Skeletal muscle tissue (tissue), 4 donors: ENCODE measurements around the gene AIM2. TPM values are rescaled to one million over a fixed set of nuclear protein-coding genes. Genes with fewer than 3 reads are reported as not detected.

Source experiments
- H3K27ac ChIP-seq: one replicate; pipeline ENCODE4 v1.7.0; 2013; ENCODE audit warnings: mild to moderate bottlenecking, low read depth, low read length, inconsistent platforms
- H3K27me3 ChIP-seq, 3 donors: one replicate each; pipeline ENCODE4 v1.7.0; 2013; ENCODE audit warnings: low read length in 3 of 3; ENCODE audit not compliant: control insufficient read depth in 3 of 3, insufficient read depth in 3 of 3
- H3K36me3 ChIP-seq, 3 donors: one replicate each; pipeline ENCODE4 v1.7.0; 2013; ENCODE audit warnings: low read length in 3 of 3; ENCODE audit not compliant: control insufficient read depth in 3 of 3, insufficient read depth in 3 of 3
- H3K4me1 ChIP-seq, 3 donors: one replicate each; pipeline ENCODE4 v1.7.0; 2013; ENCODE audit warnings: low read length in 3 of 3, mild to moderate bottlenecking in 3 of 3; ENCODE audit not compliant: control insufficient read depth in 3 of 3, insufficient read depth in 3 of 3
- H3K4me3 ChIP-seq, 3 donors: one replicate each; pipeline ENCODE4 v1.7.0; 2013; ENCODE audit warnings: low read length in 3 of 3
- H3K9ac ChIP-seq, 3 donors: one replicate each; pipeline ENCODE4 v1.7.0; 2013; ENCODE audit warnings: low read length in 3 of 3, mild to moderate bottlenecking in 3 of 3, moderate library complexity in 2 of 3, low read depth in 1 of 3
- H3K9me3 ChIP-seq, 3 donors: one replicate each; pipeline ENCODE4 v1.7.0; 2013; ENCODE audit warnings: low read length in 3 of 3; ENCODE audit not compliant: control insufficient read depth in 3 of 3
- total RNA-seq: library from RNA; depleted of rRNA; stranded (reverse); fragments of >200 nt; gene quantifications from one replicate; pipeline ENCODE4 v1.2.3, GENCODE V29; 2014
- donor health status: Osteomylitis.

Gene AIM2
- total RNA-seq, 1 donor from 2014 or later, result 0.52 TPM

DNA sequence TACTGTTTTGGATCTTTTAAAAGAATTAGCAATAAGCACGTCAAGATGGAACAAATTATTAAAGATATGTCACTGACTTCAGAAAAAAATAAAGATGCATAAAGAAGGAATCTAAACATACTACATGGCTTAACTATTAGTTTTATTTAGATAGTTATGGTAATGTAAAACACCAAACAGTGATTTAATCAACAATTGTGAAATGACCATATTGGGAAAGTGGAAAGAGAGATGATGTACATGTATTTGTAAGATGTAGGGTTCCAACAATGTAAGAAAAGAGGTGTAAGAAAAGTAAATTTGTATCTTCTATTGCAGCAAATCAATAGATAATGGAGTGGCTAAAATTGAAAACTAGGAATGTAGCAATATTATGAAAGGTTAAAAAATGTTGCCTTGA, 6.4 kb upstream of the AIM2 start:
- H3K27me3 ChIP-seq, result no peaks in the 10 kb centered on the region
- no peaks in the 10 kb centered on the region for H3K9me3 ChIP-seq
- H3K4me3 ChIP-seq, result no peak overlapping the region
- H3K4me1 ChIP-seq, result no peaks in the 10 kb centered on the region
- no peak overlapping the region for H3K9ac ChIP-seq
- no peaks in the 10 kb centered on the region for H3K36me3 ChIP-seq
- no peak overlapping the region for H3K27ac ChIP-seq

DNA sequence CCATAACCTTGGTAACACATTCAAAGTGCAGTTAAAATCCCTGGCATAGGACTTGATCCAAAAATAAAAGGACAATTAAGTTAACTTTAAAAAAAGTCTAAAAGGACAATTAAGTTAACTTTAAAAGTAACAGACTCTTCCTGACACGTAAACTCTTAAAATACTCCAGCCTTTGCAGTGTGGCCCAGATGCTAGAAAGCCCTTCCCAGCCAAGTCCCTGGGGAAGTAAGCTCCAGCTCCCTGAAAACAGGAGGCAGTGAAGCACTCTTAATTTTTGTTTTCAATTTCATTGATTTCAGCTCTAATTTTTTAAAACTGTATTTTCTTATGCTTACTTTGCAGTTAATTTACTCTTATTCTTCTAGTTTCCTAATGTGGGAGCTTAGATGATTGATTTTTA, 5.1 kb upstream of the AIM2 start:
- Histone ChIP-seq H3K36me3 (no peaks in the 10 kb centered on the region), H3K9me3 (no peaks in the 10 kb centered on the region), H3K4me1 (no peaks in the 10 kb centered on the region), H3K27me3 (no peaks in the 10 kb centered on the region), H3K27ac (no peak overlapping the region), H3K4me3 (no peak overlapping the region), H3K9ac (no peak overlapping the region)

DNA sequence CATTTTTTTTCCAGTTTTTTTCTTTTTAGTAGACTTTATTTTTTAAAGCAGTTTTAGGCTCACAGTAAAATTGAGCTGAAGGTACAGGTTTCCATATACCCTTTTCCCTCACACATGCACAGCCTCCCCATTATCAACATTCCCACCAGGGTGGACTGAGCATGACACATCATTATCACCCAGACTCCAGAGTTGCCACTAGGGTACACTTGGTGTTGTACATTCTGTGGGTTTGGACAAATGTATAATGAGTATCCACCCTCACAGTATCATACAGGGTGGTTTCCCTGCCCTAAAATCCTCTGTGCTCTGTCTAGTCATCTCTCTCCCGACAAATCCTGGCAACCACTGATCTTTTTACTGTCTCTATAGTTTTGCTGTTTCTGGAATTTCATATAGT, 3.0 kb upstream of the AIM2 start:
- Histone ChIP-seq H3K4me1 (no peaks in the 10 kb centered on the region), H3K36me3 (no peaks in the 10 kb centered on the region), H3K27ac (no peak overlapping the region), H3K9ac (no peak overlapping the region), H3K27me3 (no peaks in the 10 kb centered on the region), H3K4me3 (no peak overlapping the region), H3K9me3 (no peaks in the 10 kb centered on the region)

- peak overlapping the region; percentile 52 for H3K27ac ChIP-seq
- no peak overlapping the region for H3K9ac ChIP-seq
- H3K36me3 ChIP-seq, result no peaks in the 10 kb centered on the region
- no peaks in the 10 kb centered on the region for H3K4me1 ChIP-seq
- H3K9me3 ChIP-seq, result no peaks in the 10 kb centered on the region
- H3K4me3 ChIP-seq, result no peak overlapping the region
- H3K27me3 ChIP-seq, result no peaks in the 10 kb centered on the region
These were observed 775 bp upstream of the AIM2 start for GRCh38 chr1:159077120-159077961.

DNA sequence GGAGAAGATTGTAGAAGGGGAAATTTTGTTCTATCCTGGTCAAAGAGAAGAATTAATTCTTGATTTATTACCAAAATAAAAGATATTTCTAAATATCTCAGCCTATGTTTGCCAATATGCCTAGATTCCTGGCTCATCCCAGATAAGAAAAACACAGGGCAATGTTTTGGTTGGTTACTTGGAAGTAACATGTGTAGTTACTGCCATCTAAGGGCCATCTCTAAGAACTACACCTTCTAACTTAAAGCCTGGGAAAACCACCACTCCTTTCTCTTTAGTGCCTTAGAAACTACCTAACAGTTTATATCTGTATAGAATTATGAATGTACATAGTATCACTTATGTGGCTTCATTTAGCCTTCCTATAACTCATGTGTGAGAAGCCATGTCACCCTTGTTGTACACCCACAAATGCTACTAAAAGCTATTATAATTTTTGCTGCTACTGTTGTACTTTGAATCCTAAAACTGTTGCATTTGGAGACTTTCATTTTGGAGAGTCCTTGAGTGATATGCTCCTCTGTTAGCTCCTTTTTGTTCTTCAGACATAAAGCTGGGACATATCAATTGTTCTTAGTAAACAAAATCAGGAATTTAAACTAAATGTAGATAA, 4.5 kb downstream of the AIM2 start:
- H3K4me3 ChIP-seq, result no peak overlapping the region
- H3K9me3 ChIP-seq, result no peaks in the 10 kb centered on the region
- no peaks in the 10 kb centered on the region for H3K27me3 ChIP-seq
- H3K36me3 ChIP-seq, result no peaks in the 10 kb centered on the region
- H3K4me1 ChIP-seq, result no peaks in the 10 kb centered on the region
- no peak overlapping the region for H3K27ac ChIP-seq
- H3K9ac ChIP-seq, result no peak overlapping the region

DNA sequence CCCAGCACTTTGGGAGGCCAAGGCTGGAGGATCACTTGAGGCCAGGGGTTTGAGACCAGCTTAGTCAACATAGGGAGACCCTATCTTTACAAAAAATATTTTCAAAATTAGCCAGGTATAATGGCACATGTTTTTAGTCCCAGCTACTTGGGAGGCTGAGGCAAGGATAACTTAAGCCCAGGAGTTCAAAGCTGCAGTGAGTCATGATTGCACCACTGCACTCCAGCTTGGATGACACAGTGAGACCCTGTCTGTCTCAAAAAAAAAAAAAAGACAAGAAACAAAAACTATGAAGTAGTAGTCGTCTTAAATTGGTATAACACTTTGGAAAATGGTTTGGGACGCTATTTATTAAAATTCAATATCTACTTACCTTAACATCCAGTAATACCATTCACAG, 7.7 kb downstream of the AIM2 start:
- Histone ChIP-seq H3K27ac (no peak overlapping the region), H3K9me3 (no peaks in the 10 kb centered on the region), H3K4me1 (no peaks in the 10 kb centered on the region), H3K36me3 (no peaks in the 10 kb centered on the region), H3K27me3 (no peaks in the 10 kb centered on the region), H3K9ac (no peak overlapping the region), H3K4me3 (no peak overlapping the region)

DNA sequence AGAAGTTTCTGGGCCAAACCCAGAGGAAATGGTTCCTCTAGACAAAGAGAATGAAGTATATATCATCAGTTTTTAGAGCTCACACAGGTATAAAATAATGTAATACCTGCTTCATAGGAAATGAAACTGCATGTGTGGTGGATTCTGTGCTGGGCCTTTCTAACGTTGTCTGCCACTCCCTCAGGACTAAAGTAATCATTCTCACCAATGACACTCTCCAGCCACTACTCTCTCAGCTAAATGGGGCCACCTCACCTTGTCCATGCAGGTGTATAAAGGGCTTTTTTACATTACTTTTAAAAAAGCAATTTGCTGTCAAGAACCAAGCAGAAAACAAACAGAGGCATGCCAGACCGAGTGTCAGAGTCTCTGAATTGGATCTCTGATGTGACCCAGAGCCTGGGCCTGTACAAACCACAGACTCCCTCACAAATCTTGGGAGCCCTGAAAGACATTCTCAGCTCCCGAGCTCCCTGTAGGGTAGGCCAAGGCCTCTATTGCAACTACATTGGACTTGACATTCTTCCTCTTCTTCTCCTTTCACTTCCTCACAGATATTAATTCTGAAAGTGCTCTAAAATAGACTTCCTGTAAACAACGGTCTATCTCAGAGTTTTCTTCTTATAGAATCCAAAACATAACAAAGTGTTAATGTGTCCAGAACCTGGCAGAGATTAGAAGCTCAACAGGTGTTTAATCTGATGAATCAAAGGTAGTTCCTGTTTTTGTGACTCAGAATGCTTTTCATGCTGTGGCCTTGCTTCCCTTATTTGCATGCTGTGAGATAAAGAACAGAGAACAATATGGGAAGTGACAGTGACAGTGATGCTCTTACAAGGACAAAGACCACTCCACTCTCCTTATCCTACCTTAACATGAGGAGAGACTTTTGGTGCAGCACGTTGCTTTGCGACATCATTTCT, 8.6 kb downstream of the AIM2 start:
- Histone ChIP-seq H3K36me3 (no peaks in the 10 kb centered on the region), H3K27ac (peak overlapping the region; percentile 47), H3K4me1 (no peaks in the 10 kb centered on the region), H3K9ac (no peak overlapping the region), H3K4me3 (no peak overlapping the region), H3K9me3 (no peaks in the 10 kb centered on the region), H3K27me3 (no peaks in the 10 kb centered on the region)

GRCh38 chr1:159066108-159066507, 10.5 kb downstream of the AIM2 start:
- Histone ChIP-seq H3K9ac (no peak overlapping the region), H3K4me1 (no peaks in the 10 kb centered on the region), H3K27me3 (no peaks in the 10 kb centered on the region), H3K9me3 (no peaks in the 10 kb centered on the region), H3K27ac (no peak overlapping the region), H3K36me3 (no peaks in the 10 kb centered on the region), H3K4me3 (no peak overlapping the region)

GRCh38 chr1:159065106-159065505, 11.5 kb downstream of the AIM2 start:
- Histone ChIP-seq H3K9ac (no peak overlapping the region), H3K4me1 (no peaks in the 10 kb centered on the region), H3K9me3 (no peaks in the 10 kb centered on the region), H3K4me3 (no peak overlapping the region), H3K27me3 (no peaks in the 10 kb centered on the region), H3K27ac (no peak overlapping the region), H3K36me3 (no peaks in the 10 kb centered on the region)

DNA sequence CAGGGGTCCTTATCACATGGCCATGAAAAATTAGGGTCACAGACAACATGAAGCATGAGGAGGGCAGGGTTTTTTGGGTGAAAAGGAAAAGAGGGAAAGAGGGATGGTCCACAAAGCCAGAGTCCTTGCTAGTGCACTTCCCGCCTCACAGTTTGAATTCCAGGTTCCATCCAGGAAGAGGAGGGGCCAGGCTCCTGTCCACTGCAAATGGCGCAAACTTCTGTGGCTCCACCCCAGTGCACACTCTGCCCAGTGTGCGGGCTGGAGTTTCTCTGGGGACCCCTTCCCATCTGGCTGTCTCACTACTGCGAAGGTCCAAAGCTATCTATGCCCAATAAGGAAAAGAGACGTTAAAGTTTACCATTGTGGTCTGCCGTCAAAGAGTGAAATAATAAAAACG, 17.8 kb downstream of the AIM2 start:
- Histone ChIP-seq H3K36me3 (peaks cover 3 to 12% (median 3%) of the 10 kb centered on the region in 3 donors), H3K9me3 (no peaks in the 10 kb centered on the region), H3K4me1 (peaks cover 0 to 4% (median 0%) of the 10 kb centered on the region in 3 donors), H3K9ac (no peak overlapping the region), H3K4me3 (no peak overlapping the region), H3K27ac (no peak overlapping the region), H3K27me3 (no peaks in the 10 kb centered on the region)
